ENCODE measurements around the gene MRPL17. TPM values are rescaled to one million over a fixed set of nuclear protein-coding genes. Genes with fewer than 3 reads are reported as not detected.
A peak's percentile ranks its signal among the peaks of the same experiment; 100 is the strongest.

Gene MRPL17
- total and polyA plus RNA-seq, 9 of the 15 experiments (the other 6 are each of a cell fraction or from before 2014, with no cell fraction given), result 33.9 to 81.6 (median 43.9) TPM

DNA sequence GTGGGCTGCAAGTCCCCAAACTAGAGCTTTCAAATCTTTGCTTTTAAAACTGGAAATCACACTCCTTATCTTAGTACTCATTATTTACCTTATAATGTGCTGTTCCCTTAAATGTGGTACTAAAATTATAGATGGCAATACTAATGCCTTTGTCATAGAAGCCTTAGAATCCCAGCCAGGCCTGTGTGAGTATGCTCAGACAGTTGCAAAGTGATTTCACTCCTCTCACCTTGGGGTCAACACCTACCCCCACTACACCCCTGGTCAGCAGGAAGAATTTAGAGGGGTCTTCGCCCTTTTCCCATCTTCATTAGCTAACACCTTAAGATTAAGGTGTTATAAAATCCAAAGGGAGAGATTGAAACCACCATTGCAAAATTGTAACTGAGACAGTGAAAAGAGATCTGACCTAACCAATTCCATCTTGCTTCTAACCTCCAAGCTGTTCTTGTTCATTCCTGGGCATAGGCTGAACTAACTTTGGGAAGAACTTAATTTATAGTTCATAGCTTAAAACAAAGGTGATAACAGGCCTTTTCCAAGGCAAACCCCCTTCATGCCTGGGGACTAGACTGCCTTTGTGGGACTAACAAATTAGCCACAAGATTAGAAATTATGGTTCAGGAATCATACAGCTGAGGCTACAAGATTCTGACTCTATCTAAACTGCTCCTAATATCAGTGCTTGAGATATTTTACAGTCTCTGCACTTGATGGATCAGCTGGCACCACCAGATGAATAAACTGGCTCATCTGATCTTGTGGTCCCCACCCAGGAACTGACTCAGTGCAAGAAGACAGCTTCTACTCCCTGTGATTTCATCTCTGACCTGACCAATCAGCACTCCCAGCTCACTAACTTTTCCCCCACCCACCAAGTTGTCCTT is 10.4 kb upstream of the MRPL17 start (continued):
- TF ChIP-seq, protein P1, sequence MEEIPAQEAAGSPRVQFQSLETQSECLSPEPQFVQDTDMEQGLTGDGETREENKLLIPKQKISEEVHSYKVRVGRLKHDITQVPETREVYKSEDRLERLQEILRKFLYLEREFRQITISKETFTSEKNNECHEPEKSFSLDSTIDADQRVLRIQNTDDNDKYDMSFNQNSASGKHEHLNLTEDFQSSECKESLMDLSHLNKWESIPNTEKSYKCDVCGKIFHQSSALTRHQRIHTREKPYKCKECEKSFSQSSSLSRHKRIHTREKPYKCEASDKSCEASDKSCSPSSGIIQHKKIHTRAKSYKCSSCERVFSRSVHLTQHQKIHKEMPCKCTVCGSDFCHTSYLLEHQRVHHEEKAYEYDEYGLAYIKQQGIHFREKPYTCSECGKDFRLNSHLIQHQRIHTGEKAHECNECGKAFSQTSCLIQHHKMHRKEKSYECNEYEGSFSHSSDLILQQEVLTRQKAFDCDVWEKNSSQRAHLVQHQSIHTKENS (CRISPR knock-in tag; IDR thresholded peaks at IDR 0.05), result no peak
- TF ChIP-seq CCNT2 (IDR thresholded peaks at IDR 0.05; ENCODE audit: borderline replicate concordance, extremely low read depth, insufficient read length, low read depth, low read length) (no peak), DPF2 (IDR thresholded peaks at IDR 0.05) (peak; percentile 84), ZKSCAN8 (CRISPR knock-in tag; IDR thresholded peaks at IDR 0.05) (peak; percentile 63; the same call in 1 of the 2 replicates), ZNF592 (IDR thresholded peaks at IDR 0.05) (peak; percentile 91), HDAC2 (IDR thresholded peaks at IDR 0.05) (peak; percentile 61; the same call in 1 of the 2 replicates), ETV5 (CRISPR knock-in tag; IDR thresholded peaks at IDR 0.05; ENCODE audit: low read depth) (0 out of 2 replicates have a peak, but pooled peaks have one; percentile 41), ARNT (IDR thresholded peaks at IDR 0.05) (no peak), CBFB (CRISPR knock-in tag; IDR thresholded peaks at IDR 0.05) (no peak), SMARCE1 (IDR thresholded peaks at IDR 0.05) (peak; percentile 68)
- TF ChIP-seq, protein P2, sequence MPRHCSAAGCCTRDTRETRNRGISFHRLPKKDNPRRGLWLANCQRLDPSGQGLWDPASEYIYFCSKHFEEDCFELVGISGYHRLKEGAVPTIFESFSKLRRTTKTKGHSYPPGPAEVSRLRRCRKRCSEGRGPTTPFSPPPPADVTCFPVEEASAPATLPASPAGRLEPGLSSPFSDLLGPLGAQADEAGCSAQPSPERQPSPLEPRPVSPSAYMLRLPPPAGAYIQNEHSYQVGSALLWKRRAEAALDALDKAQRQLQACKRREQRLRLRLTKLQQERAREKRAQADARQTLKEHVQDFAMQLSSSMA (CRISPR knock-in tag; IDR thresholded peaks at IDR 0.05), result no peak

Data from K562 (cell line).